Measurements from ENCODE around the gene MMRN1.

The MMRN1 gene

DNA sequence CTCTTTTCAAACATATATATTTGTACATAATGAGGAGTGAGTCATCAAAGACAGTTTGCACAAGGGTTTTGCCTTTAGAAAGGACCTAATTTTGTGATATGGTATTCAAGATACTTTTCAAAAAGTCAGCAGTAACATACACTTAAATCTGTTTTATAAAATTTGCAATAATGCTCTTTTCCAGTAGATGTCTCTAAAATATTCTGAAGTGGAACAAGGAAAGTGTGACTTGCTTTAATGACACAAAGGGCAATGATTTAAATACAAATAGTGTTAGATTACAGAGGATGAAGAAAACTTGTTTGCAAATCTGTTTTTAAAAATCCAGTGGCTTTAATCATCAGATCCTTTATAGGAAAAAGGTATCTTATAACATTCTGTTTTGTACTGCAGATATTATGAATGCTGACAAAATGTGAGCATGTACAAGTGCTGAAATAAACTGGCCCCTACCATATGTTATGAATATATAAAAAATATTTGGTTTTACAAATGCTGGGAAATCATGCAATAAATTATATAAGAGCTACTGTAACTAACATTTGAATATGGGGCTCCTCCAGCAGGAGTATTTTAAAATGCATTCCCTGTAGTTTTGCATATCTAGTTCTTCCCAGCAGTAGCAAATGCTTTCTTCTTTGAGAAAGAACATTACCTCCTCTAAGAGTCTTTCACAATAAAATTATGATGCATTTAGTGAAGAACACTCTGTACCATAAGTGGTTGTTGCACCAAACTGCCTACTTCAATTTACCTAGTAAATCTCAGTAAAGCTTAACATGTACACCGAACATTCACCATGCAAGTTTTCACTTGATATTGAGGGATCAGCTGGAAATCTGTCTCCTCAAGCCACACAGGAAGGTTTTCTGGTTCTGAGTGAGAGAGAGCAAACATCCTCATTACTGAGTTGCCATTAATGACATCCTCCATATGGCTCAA, 20.2 kb downstream of the MMRN1 start:
- Histone ChIP-seq H3K4me1 (ENCODE audit: control insufficient read depth, insufficient read depth, low read length) (no peaks in the 10 kb centered on the region), H3K9ac (ENCODE audit: low read length) (no peak overlapping the region), H3K9me3 (ENCODE audit: control insufficient read depth, low read length) (no peaks in the 10 kb centered on the region), H3K4me3 (ENCODE audit: low read length) (no peak overlapping the region), H3K36me3 (ENCODE audit: control insufficient read depth, insufficient read depth, low read length) (no peaks in the 10 kb centered on the region), H3K27me3 (ENCODE audit: control insufficient read depth, insufficient read depth, low read length) (no peaks in the 10 kb centered on the region)

DNA sequence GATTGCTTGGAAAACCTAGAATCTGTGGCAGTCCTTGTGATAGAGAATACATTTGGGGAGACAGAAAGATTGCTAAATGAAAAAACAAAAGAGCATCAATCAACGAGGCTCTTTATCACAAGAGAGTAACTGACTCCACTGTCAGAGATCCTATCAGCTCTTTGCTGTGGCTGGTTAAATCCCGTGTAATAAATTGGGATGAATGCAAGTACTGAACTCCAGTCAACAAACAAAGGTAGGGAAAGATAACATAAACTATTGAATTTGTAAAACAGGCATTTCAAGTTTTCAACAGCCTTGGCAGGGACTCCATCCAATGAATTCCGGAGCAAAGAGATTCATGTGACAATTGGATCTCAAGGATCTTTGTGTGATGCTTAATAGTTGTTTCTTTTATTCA, 21.3 kb downstream of the MMRN1 start:
- no peak overlapping the region for H3K9ac ChIP-seq (ENCODE audit: low read length)
- H3K4me1 ChIP-seq (ENCODE audit: control insufficient read depth, insufficient read depth, low read length) = no peaks in the 10 kb centered on the region
- no peaks in the 10 kb centered on the region for H3K9me3 ChIP-seq (ENCODE audit: control insufficient read depth, low read length)
- H3K4me3 ChIP-seq (ENCODE audit: low read length) = no peak overlapping the region
- H3K27me3 ChIP-seq (ENCODE audit: control insufficient read depth, insufficient read depth, low read length) = no peaks in the 10 kb centered on the region
- no peaks in the 10 kb centered on the region for H3K36me3 ChIP-seq (ENCODE audit: control insufficient read depth, insufficient read depth, low read length)

DNA sequence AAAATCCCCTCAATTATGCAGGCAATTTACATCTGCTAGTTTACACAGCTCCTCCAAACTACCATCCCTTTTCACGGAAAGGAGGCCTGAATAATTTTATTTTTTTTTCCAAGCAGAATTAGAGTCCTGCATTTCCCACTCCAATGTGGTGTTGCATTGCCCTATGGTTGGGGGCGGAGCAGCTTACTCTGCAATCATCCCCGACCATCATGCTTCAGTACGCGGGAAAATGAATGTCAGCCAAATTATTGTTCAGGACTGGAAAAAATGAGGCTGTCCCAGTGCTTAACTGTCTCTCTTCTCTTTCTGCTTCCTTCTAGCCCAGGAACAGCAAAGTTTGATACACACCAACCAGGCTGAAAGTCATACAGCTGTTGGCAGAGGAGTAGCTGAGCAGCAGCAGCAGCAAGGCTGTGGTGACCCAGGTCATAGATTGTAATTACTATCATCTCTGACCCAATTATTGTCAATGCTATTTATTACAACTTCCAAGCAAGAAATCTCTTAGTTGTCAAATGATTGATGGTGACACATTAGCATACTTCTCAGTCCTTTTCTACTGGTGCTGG, 28.3 kb downstream of the MMRN1 start:
- Histone ChIP-seq H3K4me1 (ENCODE audit: control insufficient read depth, insufficient read depth, low read length) (no peaks in the 10 kb centered on the region), H3K27me3 (ENCODE audit: control insufficient read depth, insufficient read depth, low read length) (no peaks in the 10 kb centered on the region), H3K9me3 (ENCODE audit: control insufficient read depth, low read length) (no peaks in the 10 kb centered on the region), H3K36me3 (ENCODE audit: control insufficient read depth, insufficient read depth, low read length) (no peaks in the 10 kb centered on the region), H3K4me3 (ENCODE audit: low read length) (no peak overlapping the region), H3K9ac (ENCODE audit: low read length) (no peak overlapping the region)

DNA sequence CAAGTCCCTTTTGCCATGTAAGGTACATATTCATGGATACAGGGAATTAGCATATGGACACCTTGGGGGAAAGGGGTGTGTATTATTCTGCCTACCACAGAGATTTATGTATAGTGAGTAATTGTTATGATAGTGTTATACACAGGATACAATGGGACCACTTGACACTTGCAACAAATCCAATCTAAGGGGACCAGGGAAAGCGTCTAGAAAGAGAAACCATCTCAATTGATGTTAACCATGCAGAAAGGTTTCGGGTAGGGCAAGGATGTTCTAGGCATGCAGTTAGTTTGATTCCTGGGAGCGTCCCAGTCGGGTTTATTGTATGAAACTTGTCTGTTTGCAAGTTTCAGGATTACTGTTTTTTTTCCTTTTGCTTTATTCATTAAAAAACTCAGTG, 34.2 kb downstream of the MMRN1 start:
- no peak overlapping the region for H3K4me3 ChIP-seq (ENCODE audit: low read length)
- no peaks in the 10 kb centered on the region for H3K36me3 ChIP-seq (ENCODE audit: control insufficient read depth, insufficient read depth, low read length)
- no peaks in the 10 kb centered on the region for H3K9me3 ChIP-seq (ENCODE audit: control insufficient read depth, low read length)
- H3K9ac ChIP-seq (ENCODE audit: low read length) = no peak overlapping the region
- no peaks in the 10 kb centered on the region for H3K4me1 ChIP-seq (ENCODE audit: control insufficient read depth, insufficient read depth, low read length)
- no peaks in the 10 kb centered on the region for H3K27me3 ChIP-seq (ENCODE audit: control insufficient read depth, insufficient read depth, low read length)

DNA sequence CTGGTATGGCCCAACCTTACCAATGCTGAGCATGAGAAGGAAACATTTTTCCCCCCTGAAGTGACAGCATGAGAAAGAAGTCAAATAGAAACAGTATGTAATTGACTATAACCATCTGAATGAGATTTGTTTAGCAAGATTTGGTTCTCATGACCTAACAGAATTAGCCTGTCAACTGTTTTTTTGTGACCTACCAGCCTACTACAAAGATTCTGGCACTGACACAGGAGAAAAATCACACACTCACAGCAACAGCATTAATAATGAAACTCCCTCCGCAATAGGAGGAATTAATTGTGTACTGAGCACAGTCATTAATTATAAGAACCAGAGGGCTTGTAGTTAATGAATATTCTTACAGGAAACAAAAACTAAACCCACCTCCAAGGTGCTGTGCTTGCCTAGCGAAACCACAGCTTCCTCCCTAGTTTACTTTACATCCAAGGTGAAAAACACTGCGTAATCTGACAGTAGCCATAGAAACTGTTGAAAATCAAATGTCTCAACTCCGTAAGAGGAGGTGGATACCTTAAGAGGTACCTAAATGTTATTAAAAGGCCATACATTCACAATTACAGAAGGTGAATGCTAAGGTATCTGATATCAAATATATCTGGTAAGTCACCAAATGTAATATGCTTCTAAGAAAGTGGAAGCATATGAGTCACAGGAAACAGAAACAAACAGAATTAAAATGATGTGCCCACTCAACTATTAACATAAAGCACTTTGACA, 34.9 kb downstream of the MMRN1 start:
- Histone ChIP-seq H3K27me3 (ENCODE audit: control insufficient read depth, insufficient read depth, low read length) (no peaks in the 10 kb centered on the region), H3K36me3 (ENCODE audit: control insufficient read depth, insufficient read depth, low read length) (no peaks in the 10 kb centered on the region), H3K4me3 (ENCODE audit: low read length) (no peak overlapping the region), H3K9ac (ENCODE audit: low read length) (no peak overlapping the region), H3K9me3 (ENCODE audit: control insufficient read depth, low read length) (no peaks in the 10 kb centered on the region), H3K4me1 (ENCODE audit: control insufficient read depth, insufficient read depth, low read length) (no peaks in the 10 kb centered on the region)

DNA sequence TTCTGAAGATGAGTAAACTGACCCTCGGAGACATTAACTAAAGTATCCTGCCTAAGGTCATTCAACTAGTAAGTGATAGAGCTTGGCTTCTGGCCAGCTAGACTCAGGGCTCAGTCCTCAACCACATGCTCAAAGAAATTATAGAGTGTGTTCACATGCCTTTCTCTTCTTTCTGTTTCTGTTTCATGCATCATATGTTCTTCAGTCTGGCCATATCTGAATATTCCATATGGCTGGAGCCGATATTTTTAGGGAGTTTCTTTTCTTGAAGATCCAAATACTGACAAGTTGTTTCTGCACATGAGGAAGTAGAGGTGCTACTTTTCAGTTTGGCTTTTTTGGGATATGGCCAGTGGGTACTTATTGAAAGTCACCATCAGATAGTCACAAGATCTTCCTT, 44.9 kb downstream of the MMRN1 start:
- H3K9ac ChIP-seq (ENCODE audit: low read length) = no peak overlapping the region
- H3K9me3 ChIP-seq (ENCODE audit: control insufficient read depth, low read length) = no peaks in the 10 kb centered on the region
- H3K36me3 ChIP-seq (ENCODE audit: control insufficient read depth, insufficient read depth, low read length) = no peaks in the 10 kb centered on the region
- H3K27me3 ChIP-seq (ENCODE audit: control insufficient read depth, insufficient read depth, low read length) = no peaks in the 10 kb centered on the region
- no peaks in the 10 kb centered on the region for H3K4me1 ChIP-seq (ENCODE audit: control insufficient read depth, insufficient read depth, low read length)
- no peak overlapping the region for H3K4me3 ChIP-seq (ENCODE audit: low read length)

DNA sequence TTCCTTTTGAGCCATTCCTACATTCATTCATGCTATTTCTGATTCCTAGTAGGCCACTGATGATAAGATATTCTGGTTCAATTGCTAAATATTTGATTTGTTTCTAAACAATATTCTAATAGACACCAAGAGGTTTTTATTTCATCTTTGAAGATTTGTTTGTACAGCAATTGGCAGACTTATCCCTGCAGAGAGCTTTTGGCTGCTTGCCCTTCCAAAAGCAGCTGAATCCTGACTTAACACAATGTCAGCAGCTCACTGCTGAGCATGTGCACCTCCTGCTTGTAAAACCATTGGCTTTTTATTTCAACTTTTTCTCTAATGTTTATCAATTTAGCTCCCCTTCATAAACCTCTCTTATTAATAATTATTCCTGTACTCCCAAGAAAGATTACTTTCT, 45.3 kb downstream of the MMRN1 start:
- H3K27me3 ChIP-seq (ENCODE audit: control insufficient read depth, insufficient read depth, low read length) = no peaks in the 10 kb centered on the region

DNA sequence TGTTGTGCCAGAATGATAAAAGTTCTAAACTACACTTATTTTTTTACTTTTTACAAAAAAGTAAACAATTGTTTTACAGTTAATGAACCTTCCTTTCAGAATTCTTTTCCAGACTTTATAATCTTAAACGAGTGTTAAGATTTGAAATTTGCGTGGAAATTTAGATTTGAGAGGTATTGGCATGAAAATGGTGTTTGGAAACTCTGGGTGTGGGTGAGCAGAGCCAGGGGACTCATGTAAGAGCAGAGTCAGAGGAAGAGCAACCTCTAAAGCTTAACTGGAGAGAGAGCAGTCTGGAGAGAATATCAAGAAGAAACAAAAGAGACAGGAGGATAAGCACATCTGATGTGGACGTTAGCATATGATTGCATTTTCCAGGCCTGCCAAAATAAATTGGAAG, 48.2 kb downstream of the MMRN1 start:
- H3K4me3 ChIP-seq (ENCODE audit: low read length) = no peak overlapping the region
- no peak overlapping the region for H3K9ac ChIP-seq (ENCODE audit: low read length)
- no peaks in the 10 kb centered on the region for H3K36me3 ChIP-seq (ENCODE audit: control insufficient read depth, insufficient read depth, low read length)
- H3K27me3 ChIP-seq (ENCODE audit: control insufficient read depth, insufficient read depth, low read length) = no peaks in the 10 kb centered on the region
- H3K4me1 ChIP-seq (ENCODE audit: control insufficient read depth, insufficient read depth, low read length) = no peaks in the 10 kb centered on the region
- no peaks in the 10 kb centered on the region for H3K9me3 ChIP-seq (ENCODE audit: control insufficient read depth, low read length)

More for the DNA sequence above, 45.3 kb downstream of the MMRN1 start:
- H3K9ac ChIP-seq (ENCODE audit: low read length) = no peak overlapping the region
- no peaks in the 10 kb centered on the region for H3K36me3 ChIP-seq (ENCODE audit: control insufficient read depth, insufficient read depth, low read length)
- no peaks in the 10 kb centered on the region for H3K4me1 ChIP-seq (ENCODE audit: control insufficient read depth, insufficient read depth, low read length)
- no peak overlapping the region for H3K4me3 ChIP-seq (ENCODE audit: low read length)
- H3K9me3 ChIP-seq (ENCODE audit: control insufficient read depth, low read length) = no peaks in the 10 kb centered on the region

DNA sequence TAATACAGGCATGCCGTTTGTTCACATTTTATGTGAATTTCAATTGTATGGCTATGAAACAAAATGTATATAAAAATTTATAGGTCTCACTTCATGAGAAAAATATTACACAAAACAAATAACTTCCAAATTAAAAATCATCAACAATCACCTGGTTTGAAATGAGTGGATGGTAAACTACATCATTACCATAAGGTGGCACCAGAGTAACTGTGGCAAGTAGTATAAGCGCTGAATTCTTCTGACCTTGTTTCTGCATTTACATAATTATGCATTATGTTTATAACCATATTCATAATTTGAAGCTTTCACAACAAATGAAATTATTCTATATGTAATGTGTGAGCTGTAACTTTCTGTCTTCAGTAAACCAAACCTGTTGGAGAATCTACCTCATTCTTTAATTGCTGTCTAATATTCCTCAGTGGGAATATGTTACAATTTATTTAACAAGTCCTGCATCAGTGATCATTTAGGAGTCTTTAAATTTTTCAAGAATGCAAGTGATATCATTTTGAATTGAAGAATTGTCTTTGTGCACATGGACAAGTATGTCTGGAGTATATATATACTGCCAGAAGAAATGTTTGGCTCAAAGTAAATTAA, 55.2 kb downstream of the MMRN1 start:
- H3K27me3 ChIP-seq (ENCODE audit: control insufficient read depth, insufficient read depth, low read length) = no peaks in the 10 kb centered on the region
- no peak overlapping the region for H3K9ac ChIP-seq (ENCODE audit: low read length)
- no peaks in the 10 kb centered on the region for H3K9me3 ChIP-seq (ENCODE audit: control insufficient read depth, low read length)
- H3K36me3 ChIP-seq (ENCODE audit: control insufficient read depth, insufficient read depth, low read length) = no peaks in the 10 kb centered on the region
- H3K4me3 ChIP-seq (ENCODE audit: low read length) = no peak overlapping the region
- no peaks in the 10 kb centered on the region for H3K4me1 ChIP-seq (ENCODE audit: control insufficient read depth, insufficient read depth, low read length)

DNA sequence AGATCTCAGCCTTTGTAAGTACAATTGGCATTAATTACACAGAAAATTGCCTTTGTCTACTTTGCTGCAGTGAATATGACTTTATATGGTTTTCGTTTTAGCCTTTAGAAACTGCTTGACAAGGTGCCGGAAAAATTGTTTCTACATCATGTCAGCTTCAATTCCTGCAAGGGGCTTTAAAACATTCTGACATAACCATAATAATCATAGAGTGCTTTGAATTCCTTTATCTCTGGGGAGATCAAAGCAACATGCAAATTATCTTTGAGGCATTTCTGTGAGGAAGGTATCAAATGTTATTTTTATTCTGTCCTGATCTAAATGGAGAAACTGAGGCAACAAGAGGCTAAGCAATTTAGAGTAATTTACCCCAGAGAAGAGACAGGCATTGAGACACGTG, 57.8 kb downstream of the MMRN1 start:
- H3K36me3 ChIP-seq (ENCODE audit: control insufficient read depth, insufficient read depth, low read length) = no peaks in the 10 kb centered on the region
- no peaks in the 10 kb centered on the region for H3K4me1 ChIP-seq (ENCODE audit: control insufficient read depth, insufficient read depth, low read length)
- H3K4me3 ChIP-seq (ENCODE audit: low read length) = no peak overlapping the region
- H3K9ac ChIP-seq (ENCODE audit: low read length) = no peak overlapping the region
- no peaks in the 10 kb centered on the region for H3K27me3 ChIP-seq (ENCODE audit: control insufficient read depth, insufficient read depth, low read length)
- no peaks in the 10 kb centered on the region for H3K9me3 ChIP-seq (ENCODE audit: control insufficient read depth, low read length)

DNA sequence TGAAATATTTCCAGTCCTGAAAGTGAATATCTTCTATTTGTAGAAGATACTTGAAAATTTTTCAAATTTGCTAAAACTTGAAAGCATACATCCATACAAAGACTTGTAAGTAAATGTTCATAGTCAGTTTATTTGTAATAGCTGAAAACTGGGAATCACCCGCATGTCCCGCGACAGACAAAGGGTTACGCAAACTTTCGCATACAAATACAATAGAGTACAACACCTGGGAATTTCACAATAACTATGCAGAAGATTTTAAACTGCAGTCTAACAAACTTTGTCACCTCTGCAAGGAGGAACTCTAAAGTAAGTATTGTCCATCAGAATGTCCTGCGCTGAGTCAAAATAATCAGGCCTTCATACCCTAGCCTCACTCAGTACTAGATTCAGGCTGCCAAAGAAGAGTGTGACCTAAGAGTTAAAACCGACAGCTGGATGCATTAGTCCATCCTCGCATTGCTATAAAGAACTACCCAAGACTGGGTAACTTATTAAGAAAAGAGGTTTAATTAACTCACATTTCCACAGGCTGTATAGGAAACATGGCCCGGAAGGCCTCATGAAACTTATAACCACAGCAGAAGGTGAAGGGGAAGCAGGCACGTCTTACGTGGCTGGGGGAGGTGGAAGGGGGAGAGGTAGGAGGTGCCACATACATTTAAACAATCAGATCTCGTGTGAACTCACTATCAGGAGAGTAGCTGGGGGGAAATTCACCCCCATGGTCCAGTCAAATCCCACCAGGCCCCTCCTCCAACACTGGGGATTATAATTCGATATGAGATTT, 60.4 kb downstream of the MMRN1 start:
- H3K27me3 ChIP-seq (ENCODE audit: control insufficient read depth, insufficient read depth, low read length) = no peaks in the 10 kb centered on the region
- H3K4me1 ChIP-seq (ENCODE audit: control insufficient read depth, insufficient read depth, low read length) = no peaks in the 10 kb centered on the region
- no peaks in the 10 kb centered on the region for H3K36me3 ChIP-seq (ENCODE audit: control insufficient read depth, insufficient read depth, low read length)
- H3K9ac ChIP-seq (ENCODE audit: low read length) = no peak overlapping the region
- H3K9me3 ChIP-seq (ENCODE audit: control insufficient read depth, low read length) = no peaks in the 10 kb centered on the region
- no peak overlapping the region for H3K4me3 ChIP-seq (ENCODE audit: low read length)
